Sigmoid colon (tissue), 4 donors: ENCODE measurements around the gene HSD17B11.

Experiments
- CTCF ChIP-seq, 4 experiments: fragments of 450-650 bp in 3 of 4; fragments of 200-600 bp in 1 of 4; IDR thresholded peaks; one replicate each; pipeline ENCODE4 v1.5.1; 2016 to 2019; ENCODE audit warnings: antibody characterized with exemption in 4 of 4, mild to moderate bottlenecking in 3 of 4, moderate library complexity in 2 of 4
- EP300 ChIP-seq, 4 donors: sonication (generic); formaldehyde crosslinking; IDR thresholded peaks; one replicate each; pipeline ENCODE4 v1.6.1; 2017; ENCODE audit warnings: antibody characterized with exemption in 4 of 4
- POLR2A ChIP-seq, 2 donors: fragments of 450-650 bp; IDR thresholded peaks; one replicate each; pipeline ENCODE4 v1.6.1; 2016; ENCODE audit warnings: antibody characterized with exemption in 2 of 2, mild to moderate bottlenecking in 2 of 2, moderate library complexity in 2 of 2
- POLR2AphosphoS5 ChIP-seq, 4 donors: sonication (generic); formaldehyde crosslinking; IDR thresholded peaks; one replicate each; pipeline ENCODE4 v1.6.1; 2017; ENCODE audit warnings: antibody characterized with exemption in 4 of 4

DNA sequence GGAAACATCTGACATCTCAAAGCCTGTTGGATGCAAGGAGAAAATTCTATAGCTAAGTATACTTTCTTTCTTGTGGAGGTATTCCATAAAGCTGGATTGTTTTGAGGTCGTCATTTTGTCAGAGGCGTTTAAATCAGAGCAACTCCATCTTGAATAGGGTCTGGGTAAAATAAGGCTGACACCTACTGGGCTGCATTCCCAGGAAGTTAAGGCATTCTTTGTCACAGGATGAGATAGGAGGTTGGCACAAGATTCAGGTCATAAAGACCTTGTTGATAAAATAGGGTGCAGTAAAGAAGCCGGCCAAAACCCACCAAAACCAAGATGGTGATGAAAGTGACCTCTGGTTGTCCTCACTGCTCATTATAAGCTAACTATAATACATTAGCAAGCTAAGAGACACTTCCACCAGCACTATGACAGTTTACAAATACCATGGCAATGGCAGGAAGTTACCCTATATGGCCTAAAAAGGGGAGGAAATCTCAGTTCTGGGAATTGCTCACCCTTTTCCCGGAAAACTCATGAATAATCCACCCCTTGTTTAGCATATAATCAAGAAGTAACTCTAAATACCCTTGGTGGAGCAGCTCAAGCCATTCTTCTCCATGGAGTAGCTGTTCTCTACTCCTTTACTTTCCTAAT is 80.2 kb downstream of the HSD17B11 start:
- peak in 1 of 4 donors; percentile 8 for TF ChIP-seq POLR2AphosphoS5 (IDR thresholded peaks at IDR 0.05)
- no peak for TF ChIP-seq CTCF (IDR thresholded peaks at IDR 0.05)
- TF ChIP-seq POLR2A (IDR thresholded peaks at IDR 0.05), result no peak
- no peak for TF ChIP-seq EP300 (IDR thresholded peaks at IDR 0.05)
